NCI-H2227 (cell line): Measurements from ENCODE around the gene UGT2B17.

Experiments
- DNase-seq: peaks from one replicate; lab custom pipeline; 2025; ENCODE audit not compliant: unreplicated experiment; lab: John Stamatoyannopoulos, UW

UGT2B17 gene

DNA sequence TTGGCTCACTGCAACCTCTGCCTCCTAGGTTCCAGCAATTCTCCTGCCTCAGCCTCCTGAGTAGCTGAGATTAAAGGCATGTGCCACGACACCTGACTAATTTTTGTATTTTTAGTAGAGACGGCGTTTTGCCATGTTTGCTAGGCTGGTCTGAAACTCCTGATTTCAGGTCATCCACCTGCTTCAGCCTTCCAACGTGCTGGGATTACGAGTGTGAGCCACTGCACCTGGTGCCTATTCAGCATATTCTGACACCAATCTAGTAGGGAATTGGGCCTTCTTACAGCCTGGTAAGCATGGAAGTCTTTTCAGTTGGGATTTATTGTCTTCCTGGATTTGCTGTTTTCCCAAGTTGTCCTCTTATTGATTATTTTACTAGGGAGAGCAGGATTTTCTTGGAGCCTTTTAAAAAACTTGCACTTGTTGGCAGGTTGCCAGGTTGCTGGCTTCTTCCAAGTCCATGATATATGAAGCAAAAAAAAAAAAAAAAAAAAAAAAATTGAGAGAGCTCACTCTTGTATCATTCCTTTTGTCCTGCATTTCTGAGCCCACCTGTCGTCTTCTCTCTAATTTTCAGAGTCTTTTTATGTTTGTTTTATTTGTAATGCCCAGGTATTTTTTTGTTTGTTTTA lies 85.2 kb downstream of the UGT2B17 start:
- no peak for DNase-seq

DNA sequence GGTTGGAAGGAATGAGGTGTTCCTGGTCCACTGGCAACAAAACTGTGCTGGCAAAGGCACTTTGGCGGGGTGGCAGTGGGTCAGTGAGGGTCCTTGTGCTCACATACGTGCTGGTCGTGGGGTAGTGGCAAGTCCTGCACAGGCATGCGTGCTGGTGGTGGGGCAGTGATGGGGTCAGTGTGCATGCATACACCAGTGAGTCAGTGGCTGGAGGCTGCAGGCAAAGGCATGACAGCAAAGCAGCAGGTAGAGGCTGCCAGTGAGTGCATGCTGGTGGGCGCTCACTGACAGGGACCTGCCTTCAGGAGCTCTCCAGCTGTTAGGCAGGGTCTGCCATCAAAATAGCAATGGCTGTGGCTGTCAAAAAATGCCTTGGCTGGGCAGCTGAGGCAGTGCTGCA lies 86.8 kb downstream of the UGT2B17 start:
- no peak for DNase-seq
